ENCODE results near the gene SASH1.

Gene SASH1

DNA sequence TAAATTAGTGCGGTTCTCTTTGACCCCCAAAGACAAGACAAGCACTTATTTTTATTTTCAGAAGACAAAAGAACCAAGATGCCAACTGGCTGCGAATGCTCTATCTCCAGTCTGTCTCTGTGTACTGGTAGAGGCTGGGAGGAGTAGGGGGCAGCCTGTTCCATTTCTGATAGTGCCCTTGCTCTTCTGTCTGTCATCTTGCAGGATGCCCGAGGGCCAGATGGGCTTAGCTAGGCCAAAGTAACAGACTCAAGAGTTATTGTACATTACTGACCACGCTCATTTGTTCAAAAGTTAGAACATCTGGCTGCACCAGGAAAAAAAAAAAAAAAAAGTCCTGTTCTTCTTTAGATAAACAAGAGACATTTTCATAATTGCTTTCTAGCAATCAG, 206.1 kb downstream of the SASH1 start:
- Histone ChIP-seq H3K36me3 (peaks cover 55 to 86% (median 66%) of the 10 kb centered on the region in 3 donors), H3K9me3 (no peaks in the 10 kb centered on the region), H3K4me3 (no peak overlapping the region), H3K27ac (no peak overlapping the region), H3K27me3 (no peaks in the 10 kb centered on the region), H3K4me1 (peaks cover 0 to 5% (median 0%) of the 10 kb centered on the region in 4 donors)
- intact Hi-C loops (cut with DNase I; ENCODE audit: low total_unique reads) = no loop called here
- TF ChIP-seq, protein P1, sequence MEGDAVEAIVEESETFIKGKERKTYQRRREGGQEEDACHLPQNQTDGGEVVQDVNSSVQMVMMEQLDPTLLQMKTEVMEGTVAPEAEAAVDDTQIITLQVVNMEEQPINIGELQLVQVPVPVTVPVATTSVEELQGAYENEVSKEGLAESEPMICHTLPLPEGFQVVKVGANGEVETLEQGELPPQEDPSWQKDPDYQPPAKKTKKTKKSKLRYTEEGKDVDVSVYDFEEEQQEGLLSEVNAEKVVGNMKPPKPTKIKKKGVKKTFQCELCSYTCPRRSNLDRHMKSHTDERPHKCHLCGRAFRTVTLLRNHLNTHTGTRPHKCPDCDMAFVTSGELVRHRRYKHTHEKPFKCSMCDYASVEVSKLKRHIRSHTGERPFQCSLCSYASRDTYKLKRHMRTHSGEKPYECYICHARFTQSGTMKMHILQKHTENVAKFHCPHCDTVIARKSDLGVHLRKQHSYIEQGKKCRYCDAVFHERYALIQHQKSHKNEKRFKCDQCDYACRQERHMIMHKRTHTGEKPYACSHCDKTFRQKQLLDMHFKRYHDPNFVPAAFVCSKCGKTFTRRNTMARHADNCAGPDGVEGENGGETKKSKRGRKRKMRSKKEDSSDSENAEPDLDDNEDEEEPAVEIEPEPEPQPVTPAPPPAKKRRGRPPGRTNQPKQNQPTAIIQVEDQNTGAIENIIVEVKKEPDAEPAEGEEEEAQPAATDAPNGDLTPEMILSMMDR (IDR thresholded peaks at IDR 0.05) = no peak
- DNase-seq = no peak

DNA sequence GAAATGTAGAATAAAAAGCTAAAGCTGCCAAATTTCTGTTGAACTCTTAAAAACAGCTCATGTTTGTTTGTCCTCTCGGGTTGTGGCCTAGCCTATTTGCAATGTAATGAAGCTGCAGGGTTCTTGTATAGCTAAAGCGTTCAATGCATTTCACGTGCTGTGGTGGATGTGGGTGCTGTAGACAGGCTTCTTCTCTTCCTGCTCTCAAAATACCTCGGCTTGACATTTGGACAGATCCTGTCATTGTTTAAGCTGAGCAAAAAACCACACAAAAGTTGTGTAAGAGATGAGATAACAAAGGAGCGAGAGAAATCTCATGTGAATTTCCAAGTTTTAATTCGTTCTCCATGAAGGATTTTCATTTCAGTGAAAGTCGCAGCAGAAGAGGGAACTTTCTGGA, 207.9 kb downstream of the SASH1 start:
- no peak for DNase-seq
- peaks cover 38 to 67% (median 48%) of the 10 kb centered on the region in 3 donors for H3K36me3 ChIP-seq
- peaks cover 0 to 5% (median 0%) of the 10 kb centered on the region in 4 donors for H3K4me1 ChIP-seq
- H3K27me3 ChIP-seq = no peaks in the 10 kb centered on the region
- intact Hi-C loops (cut with DNase I; ENCODE audit: low total_unique reads) = no loop called here
- no peak overlapping the region for H3K4me3 ChIP-seq
- TF ChIP-seq, protein P1 (IDR thresholded peaks at IDR 0.05) = no peak
- H3K27ac ChIP-seq = no peak overlapping the region
- H3K9me3 ChIP-seq = no peaks in the 10 kb centered on the region

DNA sequence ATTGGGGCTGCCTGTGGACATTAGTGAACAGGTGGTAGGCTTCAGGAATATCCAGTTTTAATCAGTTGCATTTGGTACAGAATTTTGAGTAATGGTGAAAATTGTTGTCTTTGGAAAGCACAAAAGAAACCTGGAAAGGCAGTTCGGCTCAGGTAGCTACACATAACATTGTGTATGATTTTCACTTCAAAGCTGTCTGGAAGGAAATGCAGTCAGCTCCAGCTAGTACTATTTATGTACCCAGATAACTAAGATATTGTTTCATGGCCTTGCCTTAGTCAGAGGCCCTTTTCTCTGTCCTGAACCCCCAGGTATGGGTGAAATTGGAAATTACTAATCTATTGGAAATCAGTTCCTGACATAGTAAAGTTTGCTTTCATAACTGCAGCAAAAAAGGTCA, 208.6 kb downstream of the SASH1 start:
- Histone ChIP-seq H3K4me1 (peaks cover 0 to 5% (median 0%) of the 10 kb centered on the region in 4 donors), H3K27me3 (no peaks in the 10 kb centered on the region), H3K27ac (no peak overlapping the region), H3K4me3 (no peak overlapping the region), H3K9me3 (no peaks in the 10 kb centered on the region), H3K36me3 (peaks cover 32 to 61% (median 41%) of the 10 kb centered on the region in 3 donors)
- DNase-seq = no peak
- TF ChIP-seq, protein P1 (IDR thresholded peaks at IDR 0.05) = no peak
- intact Hi-C loops (cut with DNase I; ENCODE audit: low total_unique reads) = no loop called here

DNA sequence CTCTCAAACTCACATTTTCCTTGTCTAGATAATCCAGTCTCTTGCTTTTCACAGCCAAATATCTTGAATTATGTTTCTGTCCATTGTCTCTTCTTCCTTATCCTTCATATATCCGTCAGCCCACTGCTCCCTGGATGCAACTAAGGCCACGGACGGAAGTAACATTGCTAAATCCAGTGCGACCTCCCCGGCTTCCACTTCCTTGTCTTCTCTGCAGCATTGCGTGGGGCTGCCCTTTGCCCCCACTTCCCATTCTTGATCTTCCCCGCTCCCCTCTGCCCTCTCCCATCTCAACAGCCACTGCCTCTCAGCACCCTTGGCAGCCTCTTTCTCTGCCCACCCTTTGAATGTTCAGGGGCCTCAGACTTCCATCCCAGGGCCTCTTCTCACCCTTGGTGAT, 213.8 kb downstream of the SASH1 start:
- no peaks in the 10 kb centered on the region for H3K27me3 ChIP-seq
- H3K4me3 ChIP-seq = no peak overlapping the region
- TF ChIP-seq, protein P1 (IDR thresholded peaks at IDR 0.05) = no peak
- H3K9me3 ChIP-seq = no peaks in the 10 kb centered on the region
- H3K27ac ChIP-seq = no peak overlapping the region
- no peak for DNase-seq
- H3K36me3 ChIP-seq = peaks cover 0 to 11% (median 0%) of the 10 kb centered on the region in 3 donors
- H3K4me1 ChIP-seq = peaks cover 0 to 8% (median 6%) of the 10 kb centered on the region in 4 donors
- intact Hi-C loops (cut with DNase I; ENCODE audit: low total_unique reads) = no loop called here

DNA sequence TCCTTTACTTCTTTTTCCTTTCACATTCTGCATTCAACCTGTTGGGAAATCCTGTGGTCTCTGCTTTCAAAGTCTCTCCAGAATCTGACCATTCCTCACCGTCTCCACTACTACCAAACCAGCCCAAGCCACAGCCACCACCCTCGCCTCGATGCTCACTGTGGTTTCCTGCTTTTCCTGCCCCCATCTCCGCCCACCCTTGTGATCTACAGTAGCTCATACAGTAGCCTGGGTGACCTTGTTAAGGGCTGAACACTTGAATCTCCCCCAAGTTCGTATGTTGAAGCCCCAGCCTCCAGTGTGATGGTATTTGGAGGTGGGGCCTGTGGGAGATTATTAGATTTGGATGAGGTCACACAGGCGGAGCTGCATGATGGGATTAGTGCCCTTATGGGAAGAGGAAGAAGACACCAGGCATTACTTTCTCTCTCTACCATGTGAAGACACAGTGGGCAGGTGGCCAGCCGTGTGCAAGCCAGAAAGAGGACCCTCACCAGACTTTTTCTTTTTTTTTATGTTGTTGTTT, 215.2 kb downstream of the SASH1 start:
- no peak for DNase-seq
- intact Hi-C loops (cut with DNase I; ENCODE audit: low total_unique reads) = no loop called here
- Histone ChIP-seq H3K27ac (no peak overlapping the region), H3K27me3 (no peaks in the 10 kb centered on the region), H3K4me1 (peaks cover 0 to 8% (median 6%) of the 10 kb centered on the region in 4 donors), H3K4me3 (no peak overlapping the region), H3K36me3 (peaks cover 0 to 3% (median 0%) of the 10 kb centered on the region in 3 donors), H3K9me3 (no peaks in the 10 kb centered on the region)
- TF ChIP-seq, protein P1 (IDR thresholded peaks at IDR 0.05) = no peak

All from tibial artery (tissue), 4 donors.